ENCODE measurements around the gene GPR55. TPM values are rescaled to one million over a fixed set of nuclear protein-coding genes. Genes with fewer than 3 reads are reported as not detected.

The GPR55 gene
- total RNA-seq, 1 donor from 2014 or later: not detected

DNA sequence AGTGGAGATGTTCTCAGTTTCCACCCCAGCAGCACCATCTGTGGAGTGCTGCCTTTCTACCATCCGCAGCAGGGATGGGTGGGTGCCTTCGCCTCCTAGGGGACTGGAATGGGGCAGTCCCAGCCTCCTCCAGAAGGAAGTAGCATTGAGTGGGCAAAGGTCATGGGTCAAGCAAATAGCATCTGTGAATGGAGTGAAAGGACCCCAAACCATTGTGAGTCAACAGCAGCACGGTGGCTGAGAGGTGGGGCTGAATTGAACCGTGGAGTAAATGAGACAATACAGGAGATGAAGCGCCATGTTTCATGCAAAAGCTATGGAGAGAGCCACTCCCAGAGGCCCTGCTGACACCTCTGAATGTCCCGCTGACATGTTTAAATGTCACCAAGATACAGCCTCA is 9.7 kb downstream of the GPR55 start:
- no peak for DNase-seq (ENCODE audit: low read depth)
- TF ChIP-seq, protein P1, sequence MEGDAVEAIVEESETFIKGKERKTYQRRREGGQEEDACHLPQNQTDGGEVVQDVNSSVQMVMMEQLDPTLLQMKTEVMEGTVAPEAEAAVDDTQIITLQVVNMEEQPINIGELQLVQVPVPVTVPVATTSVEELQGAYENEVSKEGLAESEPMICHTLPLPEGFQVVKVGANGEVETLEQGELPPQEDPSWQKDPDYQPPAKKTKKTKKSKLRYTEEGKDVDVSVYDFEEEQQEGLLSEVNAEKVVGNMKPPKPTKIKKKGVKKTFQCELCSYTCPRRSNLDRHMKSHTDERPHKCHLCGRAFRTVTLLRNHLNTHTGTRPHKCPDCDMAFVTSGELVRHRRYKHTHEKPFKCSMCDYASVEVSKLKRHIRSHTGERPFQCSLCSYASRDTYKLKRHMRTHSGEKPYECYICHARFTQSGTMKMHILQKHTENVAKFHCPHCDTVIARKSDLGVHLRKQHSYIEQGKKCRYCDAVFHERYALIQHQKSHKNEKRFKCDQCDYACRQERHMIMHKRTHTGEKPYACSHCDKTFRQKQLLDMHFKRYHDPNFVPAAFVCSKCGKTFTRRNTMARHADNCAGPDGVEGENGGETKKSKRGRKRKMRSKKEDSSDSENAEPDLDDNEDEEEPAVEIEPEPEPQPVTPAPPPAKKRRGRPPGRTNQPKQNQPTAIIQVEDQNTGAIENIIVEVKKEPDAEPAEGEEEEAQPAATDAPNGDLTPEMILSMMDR (conservative IDR thresholded peaks at IDR 0.05; ENCODE audit: low read depth, low read length): no peak
- no peak overlapping the region for H3K4me3 ChIP-seq (ENCODE audit: low read depth, low read length)

DNA sequence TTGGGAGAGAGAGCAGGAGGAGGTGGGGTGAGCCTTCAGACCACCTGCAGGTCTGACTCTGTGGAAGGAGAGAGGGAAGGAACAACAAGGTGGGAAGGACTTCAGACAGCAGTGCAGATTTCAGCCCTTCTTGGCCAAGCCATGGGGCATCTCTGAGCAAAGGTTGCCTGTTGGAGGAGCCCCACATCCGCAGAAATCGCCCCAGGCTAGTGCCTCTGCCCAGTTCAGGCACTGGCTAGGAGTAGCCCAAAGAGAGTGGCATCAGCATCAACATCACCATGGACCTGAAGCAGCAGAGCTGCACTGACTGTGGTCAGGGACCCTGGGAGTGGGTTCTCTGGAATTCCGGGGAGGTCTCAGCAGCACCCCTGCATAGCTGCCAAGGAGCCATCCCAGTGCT is 10.2 kb downstream of the GPR55 start:
- H3K4me3 ChIP-seq (ENCODE audit: low read depth, low read length): no peak overlapping the region
- no peak for DNase-seq (ENCODE audit: low read depth)
- TF ChIP-seq, protein P1 (conservative IDR thresholded peaks at IDR 0.05; ENCODE audit: low read depth, low read length): no peak

DNA sequence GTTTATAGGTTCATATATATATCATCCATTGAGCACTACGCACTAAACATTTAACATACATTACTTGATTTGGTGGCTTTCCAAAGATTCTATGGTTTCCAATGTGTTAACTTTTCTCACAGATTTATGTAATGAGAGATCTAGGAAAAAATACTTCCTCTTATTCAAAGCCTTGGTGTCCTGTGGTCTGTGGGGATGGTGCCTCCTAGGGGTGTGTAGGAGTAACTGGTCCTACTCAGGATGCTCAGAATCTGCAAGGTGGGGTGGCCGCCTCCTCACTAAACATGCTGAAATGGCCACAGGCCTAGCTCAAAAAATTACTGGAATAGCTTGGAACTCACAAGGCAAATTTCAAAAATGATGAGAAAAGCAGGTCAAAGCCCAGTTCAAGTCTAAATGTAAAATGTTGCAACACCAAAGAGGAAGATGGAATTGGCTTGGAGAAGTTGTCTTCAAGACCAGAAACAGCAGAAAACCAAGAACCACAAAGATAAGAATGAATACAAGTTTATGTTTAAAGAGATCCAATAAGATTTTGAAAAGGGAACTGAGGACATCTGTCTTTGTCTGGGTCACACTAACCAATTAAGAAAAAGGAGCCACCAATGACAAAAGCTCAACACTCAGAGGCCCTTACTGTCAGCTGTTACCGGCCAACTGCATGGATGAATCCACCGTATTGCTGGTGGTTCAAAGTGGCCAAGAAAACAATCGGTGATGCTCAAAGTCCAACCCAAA is 11.5 kb downstream of the GPR55 start:
- no peak overlapping the region for H3K4me3 ChIP-seq (ENCODE audit: low read depth, low read length)
- TF ChIP-seq, protein P1 (conservative IDR thresholded peaks at IDR 0.05; ENCODE audit: low read depth, low read length): peak; percentile 62
- DNase-seq (ENCODE audit: low read depth): no peak

DNA sequence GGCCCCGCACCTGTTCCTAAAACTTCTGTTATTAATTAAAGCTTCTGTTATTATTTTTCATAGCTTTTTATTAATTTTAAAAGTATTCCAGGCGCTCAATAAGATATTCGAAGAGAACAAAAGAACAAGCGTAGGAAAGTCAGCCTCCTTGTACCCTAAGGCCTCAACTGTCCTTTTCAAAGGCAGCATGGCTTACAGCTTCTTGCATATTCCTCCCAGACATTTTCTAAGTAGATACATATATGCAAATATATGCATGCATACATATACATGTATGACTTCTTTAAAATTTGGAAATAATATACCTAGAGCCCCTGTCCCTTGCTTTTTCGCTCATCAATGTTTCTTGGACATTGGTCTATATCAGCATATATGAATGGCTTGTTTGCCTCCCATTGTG is 12.3 kb downstream of the GPR55 start:
- no peak for DNase-seq (ENCODE audit: low read depth)
- TF ChIP-seq, protein P1 (conservative IDR thresholded peaks at IDR 0.05; ENCODE audit: low read depth, low read length): no peak
- no peak overlapping the region for H3K4me3 ChIP-seq (ENCODE audit: low read depth, low read length)

DNA sequence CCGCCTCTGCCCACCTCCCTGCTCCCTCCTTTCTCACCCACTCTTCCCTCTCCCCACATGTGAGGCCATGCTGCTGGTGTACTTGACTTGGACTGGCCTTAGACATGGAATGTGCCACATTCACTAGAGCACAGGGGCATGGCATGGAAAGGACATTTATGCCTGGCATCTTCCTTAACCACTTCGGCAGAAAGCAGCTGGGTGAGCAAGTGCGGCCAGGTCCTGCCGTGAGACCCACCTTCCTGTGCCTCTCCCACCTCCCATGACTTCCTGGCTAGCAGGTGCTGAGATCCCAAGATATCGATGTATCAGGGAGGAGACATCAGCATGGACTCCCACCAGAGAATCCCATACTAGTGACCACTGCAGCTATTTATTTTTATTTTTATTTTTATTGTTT is 13.0 kb downstream of the GPR55 start:
- no peak for DNase-seq (ENCODE audit: low read depth)
- H3K4me3 ChIP-seq (ENCODE audit: low read depth, low read length): no peak overlapping the region
- TF ChIP-seq, protein P1 (conservative IDR thresholded peaks at IDR 0.05; ENCODE audit: low read depth, low read length): no peak

DNA sequence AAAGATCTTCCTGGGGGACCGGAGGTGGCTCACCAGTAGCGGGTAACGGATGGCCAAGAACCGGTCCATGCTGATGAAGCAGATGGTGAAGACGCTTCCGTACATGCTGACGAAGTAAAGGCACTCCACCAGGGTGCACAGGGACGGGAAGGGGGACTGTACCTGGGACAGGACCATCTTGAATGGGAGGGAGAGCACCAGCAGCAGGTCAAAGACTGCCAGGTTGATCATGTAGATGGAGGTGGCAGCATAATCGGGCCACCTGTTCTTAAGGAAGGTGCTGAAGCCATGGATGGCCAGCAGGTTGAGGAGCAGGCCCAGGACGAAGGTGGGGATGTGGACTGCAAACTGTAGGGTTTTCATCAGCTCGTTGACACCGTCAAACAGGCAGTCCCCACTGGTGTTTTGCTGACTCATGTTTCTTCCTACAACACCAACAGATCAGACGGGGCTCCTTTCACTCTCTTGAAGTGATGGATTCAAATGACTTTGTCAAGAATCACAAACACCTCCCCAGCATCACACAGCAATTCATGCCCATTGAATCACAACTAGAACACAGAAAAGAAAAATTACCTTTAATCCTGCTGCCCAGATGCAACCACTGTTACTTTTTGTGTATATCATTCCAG is 14.4 kb downstream of the GPR55 start:
- H3K4me3 ChIP-seq (ENCODE audit: low read depth, low read length): no peak overlapping the region
- TF ChIP-seq, protein P1 (conservative IDR thresholded peaks at IDR 0.05; ENCODE audit: low read depth, low read length): no peak
- no peak for DNase-seq (ENCODE audit: low read depth)
